Thymus (tissue), 11 donors: ENCODE measurements around the gene NXPH1. TPM values are rescaled to one million over a fixed set of nuclear protein-coding genes. Genes with fewer than 3 reads are reported as not detected.

ENCODE experiments used
- DNase-seq, 9 donors: peaks; one replicate each; pipeline ENCODE4 v3.0.0-alpha.2; 2013; ENCODE audit warnings: low spot score in 9 of 9, low read depth in 6 of 9, missing footprints in 1 of 9
- H3K27ac ChIP-seq, 2 donors: one replicate each; pipeline ENCODE4 v1.5.1; 2013; ENCODE audit warnings: control low read depth in 1 of 2, low read depth in 1 of 2, low read length in 1 of 2, mild to moderate bottlenecking in 1 of 2, moderate library complexity in 1 of 2
- H3K27me3 ChIP-seq, 2 donors: one replicate each; pipeline ENCODE4 v1.5.1; 2013; ENCODE audit warnings: low read length in 1 of 2; ENCODE audit not compliant: control insufficient read depth in 2 of 2, insufficient read depth in 1 of 2
- H3K36me3 ChIP-seq, 2 donors: one replicate each; pipeline ENCODE4 v1.5.1; 2013; ENCODE audit warnings: low read length in 1 of 2, mild to moderate bottlenecking in 1 of 2, moderate library complexity in 1 of 2; ENCODE audit not compliant: control insufficient read depth in 2 of 2, insufficient read depth in 2 of 2
- H3K4me1 ChIP-seq, 2 donors: one replicate each; pipeline ENCODE4 v1.5.1; 2013; ENCODE audit warnings: low read length in 2 of 2; ENCODE audit not compliant: control insufficient read depth in 2 of 2, insufficient read depth in 2 of 2
- H3K4me3 ChIP-seq, 2 donors: one replicate each; pipeline ENCODE4 v1.5.1; 2013; ENCODE audit warnings: low read length in 2 of 2, control low read depth in 1 of 2, mild to moderate bottlenecking in 1 of 2
- H3K9me3 ChIP-seq, 2 donors: one replicate each; pipeline ENCODE4 v1.5.1; 2013; ENCODE audit warnings: low read length in 1 of 2, mild to moderate bottlenecking in 1 of 2; ENCODE audit not compliant: control insufficient read depth in 2 of 2, insufficient read depth in 1 of 2
- whole genome bisulfite sequencing: extraction: QIAGEN DNeasy Blood & Tissue Kit; methylation state at CpG from one replicate; pipeline ENCODE4 v1.1.7; 2013; 5-methylcytosine and 5-hydroxymethylcytosine counted together
- polyA plus RNA-seq: library from polyadenylated mRNA; stranded (reverse); fragments of 200-250 nt; gene quantifications from one replicate; pipeline ENCODE4 v1.2.3, GENCODE V29; 2013
- total RNA-seq: library from RNA; stranded (reverse); fragments of 120-200 nt; gene quantifications from one replicate; pipeline ENCODE4 v1.2.4, GENCODE V29; 2013
- donor health status: healthy.

The NXPH1 gene
- total and polyA plus RNA-seq, 2 donors, result 0.05 to 0.07 TPM

- Histone ChIP-seq H3K4me1 (no peaks in the 10 kb centered on the region), H3K4me3 (no peak overlapping the region), H3K27me3 (peaks cover 52 to 70% of the 10 kb centered on the region in 2 donors), H3K36me3 (no peaks in the 10 kb centered on the region), H3K9me3 (peaks cover 5 to 12% of the 10 kb centered on the region in 2 donors), H3K27ac (no peak overlapping the region)
- WGBS, result 3% methylated on average over 40 of the region's 40 CpGs
- DNase-seq, result peak; percentile 34 to 86 (median 55)
These were observed 9.4 kb downstream of the NXPH1 start for GRCh38 chr7:8442814-8443304.

GRCh38 chr7:8443576-8444467 lies 10.4 kb downstream of the NXPH1 start:
- no peak for DNase-seq
- H3K9me3 ChIP-seq, result peaks cover 5 to 12% of the 10 kb centered on the region in 2 donors
- peaks cover 46 to 61% of the 10 kb centered on the region in 2 donors for H3K27me3 ChIP-seq
- no peak overlapping the region for H3K27ac ChIP-seq
- H3K36me3 ChIP-seq, result no peaks in the 10 kb centered on the region
- H3K4me1 ChIP-seq, result no peaks in the 10 kb centered on the region
- 10% methylated on average over 49 of the region's 49 CpGs for WGBS
- H3K4me3 ChIP-seq, result no peak overlapping the region

GRCh38 chr7:8444468-8444769 lies 11.0 kb downstream of the NXPH1 start:
- Histone ChIP-seq H3K4me1 (no peaks in the 10 kb centered on the region), H3K9me3 (peaks cover 5 to 12% of the 10 kb centered on the region in 2 donors), H3K36me3 (no peaks in the 10 kb centered on the region), H3K27me3 (peaks cover 46 to 57% of the 10 kb centered on the region in 2 donors), H3K27ac (no peak overlapping the region), H3K4me3 (no peak overlapping the region)
- 42% methylated on average over 7 of the region's 7 CpGs for WGBS
- DNase-seq, result no peak

GRCh38 chr7:8453535-8453934 lies 20.1 kb downstream of the NXPH1 start:
- H3K4me3 ChIP-seq, result no peak overlapping the region
- WGBS, result 74% methylated on average over 1 of the region's 1 CpG
- H3K36me3 ChIP-seq, result no peaks in the 10 kb centered on the region
- no peaks in the 10 kb centered on the region for H3K4me1 ChIP-seq
- no peak overlapping the region for H3K27ac ChIP-seq
- H3K9me3 ChIP-seq, result no peaks in the 10 kb centered on the region
- DNase-seq, result no peak
- no peaks in the 10 kb centered on the region for H3K27me3 ChIP-seq

- H3K36me3 ChIP-seq, result no peaks in the 10 kb centered on the region
- no peak for DNase-seq
- H3K4me3 ChIP-seq, result no peak overlapping the region
- H3K9me3 ChIP-seq, result no peaks in the 10 kb centered on the region
- H3K27ac ChIP-seq, result no peak overlapping the region
- H3K27me3 ChIP-seq, result no peaks in the 10 kb centered on the region
- 63% methylated on average over 2 of the region's 2 CpGs for WGBS
- H3K4me1 ChIP-seq, result no peaks in the 10 kb centered on the region
These were observed 22.0 kb downstream of the NXPH1 start for GRCh38 chr7:8455426-8455825.

GRCh38 chr7:8462309-8462708 lies 28.9 kb downstream of the NXPH1 start:
- Histone ChIP-seq H3K36me3 (no peaks in the 10 kb centered on the region), H3K27ac (no peak overlapping the region), H3K4me3 (no peak overlapping the region), H3K27me3 (no peaks in the 10 kb centered on the region), H3K9me3 (no peaks in the 10 kb centered on the region), H3K4me1 (no peaks in the 10 kb centered on the region)
- 97% methylated on average over 2 of the region's 2 CpGs for WGBS
- DNase-seq, result no peak

- H3K9me3 ChIP-seq, result no peaks in the 10 kb centered on the region
- no peaks in the 10 kb centered on the region for H3K4me1 ChIP-seq
- H3K27ac ChIP-seq, result no peak overlapping the region
- no peaks in the 10 kb centered on the region for H3K36me3 ChIP-seq
- DNase-seq, result no peak
- WGBS, result 88% methylated on average over 4 of the region's 4 CpGs
- H3K27me3 ChIP-seq, result no peaks in the 10 kb centered on the region
- H3K4me3 ChIP-seq, result no peak overlapping the region
These were observed 31.9 kb downstream of the NXPH1 start for GRCh38 chr7:8465338-8465737.

- H3K9me3 ChIP-seq, result no peaks in the 10 kb centered on the region
- no peak for DNase-seq
- no peak overlapping the region for H3K27ac ChIP-seq
- no peaks in the 10 kb centered on the region for H3K4me1 ChIP-seq
- no peaks in the 10 kb centered on the region for H3K36me3 ChIP-seq
- 68% methylated on average over 3 of the region's 3 CpGs for WGBS
- H3K4me3 ChIP-seq, result no peak overlapping the region
- no peaks in the 10 kb centered on the region for H3K27me3 ChIP-seq
These were observed 47.1 kb downstream of the NXPH1 start for GRCh38 chr7:8480527-8480926.

GRCh38 chr7:8481096-8481495 lies 47.7 kb downstream of the NXPH1 start:
- DNase-seq, result no peak
- Histone ChIP-seq H3K9me3 (no peaks in the 10 kb centered on the region), H3K36me3 (no peaks in the 10 kb centered on the region), H3K4me3 (no peak overlapping the region), H3K27ac (no peak overlapping the region), H3K27me3 (no peaks in the 10 kb centered on the region), H3K4me1 (no peaks in the 10 kb centered on the region)
- WGBS, result 91% methylated on average over 2 of the region's 2 CpGs
